Measurements from ENCODE around the gene PPDPF.

Gene PPDPF

DNA sequence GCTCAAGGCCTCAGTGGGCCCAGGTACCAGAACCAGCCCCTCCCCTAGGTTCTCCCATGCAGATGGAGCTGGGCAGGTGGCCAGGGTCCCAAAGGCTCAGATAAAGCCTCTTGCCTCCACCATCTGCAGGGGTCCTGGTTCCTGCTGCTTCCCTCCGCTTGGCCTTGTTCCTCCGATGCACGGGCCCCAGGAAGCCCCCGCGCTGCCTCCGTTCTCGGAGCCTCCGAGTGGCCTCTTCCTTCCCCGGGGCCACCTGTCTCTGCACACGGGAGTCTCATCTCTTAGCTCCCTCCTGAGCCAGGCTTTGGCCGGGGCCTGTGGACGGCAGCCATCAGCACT lies 18.5 kb downstream of the PPDPF start:
- no peak for DNase-seq

DNA sequence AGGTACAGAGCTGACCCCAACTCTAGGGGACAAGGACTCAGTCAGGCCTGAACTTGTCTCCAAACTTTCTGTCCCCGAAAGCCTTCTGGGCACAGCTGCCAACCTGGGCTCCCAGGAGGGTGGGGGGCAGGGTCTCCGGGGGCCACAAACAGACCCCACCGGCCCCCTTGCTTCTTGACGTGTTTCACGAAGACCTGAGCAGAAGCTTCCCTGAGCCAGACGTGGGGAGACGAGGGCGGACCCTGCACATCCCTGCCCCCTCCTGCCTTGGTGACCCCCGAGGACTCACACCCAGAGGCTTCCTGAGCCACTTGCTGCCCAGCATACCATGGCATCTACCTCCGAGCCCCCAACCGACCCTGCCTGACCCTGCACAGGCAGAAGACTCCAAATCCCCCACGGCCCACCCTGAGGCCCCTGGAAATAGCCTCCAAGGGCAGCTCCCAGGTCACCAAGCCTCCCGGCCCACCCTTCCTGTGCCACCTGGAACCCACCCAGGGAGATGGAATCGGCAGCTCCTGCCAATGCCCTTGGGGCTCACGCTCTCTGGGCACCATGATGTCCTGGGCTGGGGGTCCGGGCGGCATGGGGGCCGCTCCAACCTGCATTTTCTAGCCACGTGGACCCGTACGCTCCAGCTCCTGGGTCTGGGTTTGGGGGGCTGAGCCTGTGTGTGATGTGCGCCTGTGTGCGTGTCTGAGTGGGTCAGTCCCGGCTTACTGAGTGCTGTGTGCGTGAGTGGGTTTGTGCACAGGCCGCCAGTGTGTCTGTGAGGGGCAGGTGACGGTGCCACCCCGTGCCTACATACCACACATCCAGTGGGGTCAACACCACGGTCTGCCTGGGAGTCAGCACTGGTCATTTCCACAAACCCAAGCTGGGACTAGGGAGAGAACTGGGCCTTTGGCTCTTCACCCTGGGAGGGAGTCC lies 19.1 kb downstream of the PPDPF start:
- no peak for DNase-seq

DNA sequence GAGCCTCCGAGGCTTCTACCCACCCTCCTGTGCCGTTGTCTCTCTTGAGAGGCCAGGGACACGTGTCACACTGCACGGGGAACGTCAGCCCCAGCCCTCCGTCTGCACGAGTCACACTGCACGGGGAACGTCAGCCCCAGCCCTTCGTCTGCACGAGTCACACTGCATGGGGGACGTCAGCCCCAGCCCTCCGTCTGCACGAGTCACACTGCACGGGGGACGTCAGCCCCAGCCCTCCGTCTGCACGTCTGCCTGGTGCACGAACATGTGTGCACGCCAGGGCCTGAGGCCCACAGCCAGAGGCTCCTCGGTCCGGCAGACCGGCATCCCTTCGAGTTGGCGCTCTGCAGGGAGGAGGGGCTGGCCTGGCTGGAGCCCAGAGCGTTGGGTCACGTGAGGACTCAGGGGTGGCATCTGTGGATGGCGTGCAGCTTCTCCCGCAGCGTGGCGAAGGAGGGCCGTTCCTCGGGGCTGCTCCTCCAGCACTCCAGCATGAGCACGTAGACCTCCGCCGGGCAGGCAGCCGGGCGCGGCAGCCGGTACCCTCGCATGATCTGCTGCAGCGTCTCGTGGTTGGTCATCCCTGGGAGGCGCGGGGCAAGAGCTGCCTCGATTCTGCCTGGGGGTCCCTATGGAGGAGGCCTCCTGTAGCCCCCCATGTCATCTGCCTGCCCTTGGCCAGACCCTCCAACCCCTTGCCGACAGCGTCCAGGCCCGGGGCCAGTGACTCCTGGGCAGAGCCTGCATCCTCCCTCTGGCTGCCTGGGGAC lies 20.0 kb downstream of the PPDPF start:
- DNase-seq: no peak

DNA sequence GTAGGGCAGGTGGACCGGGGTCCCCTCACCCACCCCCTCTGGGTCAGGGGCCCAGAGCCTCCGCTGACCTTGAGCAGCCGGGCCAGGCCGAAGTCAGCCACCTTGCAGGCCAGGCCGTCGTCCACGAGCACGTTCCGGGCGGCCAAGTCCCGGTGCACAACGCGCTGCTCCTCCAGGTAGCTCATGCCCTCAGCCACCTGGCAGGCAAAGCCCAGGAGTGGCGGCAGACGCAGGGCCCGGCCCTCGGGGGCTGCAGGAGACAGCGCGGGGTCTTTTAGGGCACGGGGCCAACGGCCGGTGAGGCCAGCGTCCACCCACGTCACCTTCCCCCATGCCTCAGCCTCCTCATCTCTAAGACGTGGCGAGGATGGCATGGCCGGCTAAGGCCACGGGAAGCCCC lies 20.8 kb downstream of the PPDPF start:
- DNase-seq: no peak

DNA sequence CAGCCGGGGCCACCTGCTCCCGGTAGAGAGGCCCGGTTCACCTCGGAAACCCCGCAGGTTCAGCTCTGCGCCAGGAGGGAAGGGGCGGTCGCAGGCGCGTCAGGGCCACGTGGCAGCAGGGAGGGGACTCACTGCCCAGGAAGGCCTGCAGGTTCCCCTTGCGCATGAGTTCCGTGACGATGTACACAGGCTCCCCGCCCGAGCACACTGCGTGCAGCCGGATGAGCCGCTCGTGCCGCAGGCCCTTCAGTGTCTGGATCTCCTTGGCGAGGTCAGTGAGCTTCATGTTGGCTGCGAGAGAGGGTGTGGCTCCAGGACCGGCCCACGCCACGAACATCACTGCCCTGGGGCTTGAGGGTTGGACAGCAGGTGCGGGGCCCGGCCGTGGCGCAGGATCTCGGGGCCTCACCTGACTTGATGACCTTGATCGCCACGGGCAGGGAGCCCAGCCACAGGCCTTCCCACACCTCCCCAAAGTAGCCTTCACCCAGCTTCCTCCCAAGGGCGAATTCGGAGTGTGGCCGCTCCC lies 21.5 kb downstream of the PPDPF start:
- no peak for DNase-seq

DNA sequence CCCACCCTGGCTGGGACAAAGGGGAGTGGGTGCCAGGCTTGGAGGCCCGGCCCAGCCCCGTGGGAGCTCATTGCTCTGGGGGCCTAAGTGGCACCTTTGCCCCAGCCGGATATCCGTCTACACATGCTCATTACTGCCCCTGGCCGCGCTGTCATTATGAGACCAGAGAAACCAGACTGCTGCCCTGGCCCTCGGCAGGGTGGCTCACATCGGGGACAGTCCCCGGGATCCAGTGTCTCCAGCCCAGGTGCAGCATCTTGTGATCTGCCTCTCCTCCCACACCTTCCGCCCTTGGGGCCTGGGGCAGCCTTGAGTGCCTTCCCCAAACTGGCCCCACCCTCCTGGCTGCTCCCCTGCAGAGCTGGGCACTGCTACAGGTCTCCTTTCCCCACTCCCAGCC lies 22.1 kb downstream of the PPDPF start:
- no peak for DNase-seq

DNA sequence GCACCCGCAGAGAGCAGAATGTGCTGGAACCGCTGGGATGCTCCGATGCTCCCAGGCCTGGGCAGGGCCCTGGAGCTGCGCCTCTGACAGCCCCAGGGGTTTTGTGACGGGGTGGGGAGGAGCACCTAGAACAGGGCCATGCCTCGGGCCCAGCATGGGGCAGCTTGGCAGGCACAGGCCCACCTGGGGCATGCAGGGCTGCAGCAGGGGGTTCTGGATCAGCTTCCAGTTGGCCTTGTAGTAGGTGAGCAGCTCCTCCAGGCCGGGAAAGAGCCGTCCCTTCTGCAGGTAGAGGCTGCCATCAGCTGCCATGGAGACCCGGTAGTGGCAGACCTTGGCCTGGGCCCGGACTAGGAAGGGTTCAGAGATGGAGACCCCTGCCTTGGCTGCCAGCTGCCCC lies 22.6 kb downstream of the PPDPF start:
- no peak for DNase-seq

DNA sequence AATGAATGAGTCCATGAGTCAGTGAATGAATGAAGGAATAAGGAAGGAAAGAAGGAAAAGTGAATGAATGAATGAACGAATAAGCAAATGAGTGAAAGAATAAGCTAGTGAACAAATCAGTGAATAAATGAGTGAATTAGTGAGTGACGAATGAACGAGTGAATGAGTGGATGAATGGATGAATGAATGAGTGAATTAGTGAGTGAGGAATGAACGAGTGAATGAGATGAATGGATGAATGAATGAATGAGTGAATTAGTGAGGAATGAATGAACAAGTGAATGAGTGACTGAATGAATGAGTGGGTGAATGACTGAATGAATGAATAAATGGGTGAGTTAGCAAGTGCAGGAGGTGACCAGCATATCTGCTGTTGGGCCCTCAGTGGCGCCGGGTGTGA lies 23.2 kb downstream of the PPDPF start:
- DNase-seq: no peak

DNA sequence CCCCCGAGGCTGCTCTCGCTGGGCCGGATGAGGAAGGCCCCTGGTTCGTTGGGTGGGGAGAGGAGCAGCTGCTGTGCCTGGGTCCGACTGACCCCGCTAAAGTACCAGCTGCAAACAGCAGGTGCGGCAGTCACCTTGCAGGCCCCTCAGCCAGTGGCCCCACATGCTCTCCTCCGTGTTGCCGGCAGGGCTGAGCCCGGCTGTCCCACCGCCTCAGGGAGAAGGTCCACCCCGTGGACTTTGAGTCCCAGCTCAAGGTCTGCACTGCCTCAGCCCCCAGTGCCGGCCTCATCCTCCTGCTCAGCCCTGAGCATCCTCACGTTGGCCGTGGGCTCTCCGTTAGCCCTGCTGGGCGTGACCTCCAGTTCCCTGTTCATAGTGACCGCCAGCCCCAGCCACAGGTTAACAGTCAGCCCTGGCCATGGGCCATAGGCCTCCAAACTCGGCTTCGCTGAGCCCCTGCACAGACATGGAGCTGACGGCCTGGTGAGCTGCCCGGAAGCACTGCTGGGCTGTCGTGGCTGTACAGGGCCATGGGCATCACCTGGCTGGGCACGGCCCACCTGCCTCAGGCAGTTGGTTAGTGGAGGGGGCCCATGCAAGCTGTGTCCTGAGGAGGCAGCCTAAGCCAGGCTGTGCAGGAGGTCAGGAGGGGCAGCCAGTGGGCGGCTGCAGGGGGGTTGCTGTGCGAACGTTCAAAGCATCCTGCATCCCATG lies 23.8 kb downstream of the PPDPF start:
- DNase-seq: no peak

DNA sequence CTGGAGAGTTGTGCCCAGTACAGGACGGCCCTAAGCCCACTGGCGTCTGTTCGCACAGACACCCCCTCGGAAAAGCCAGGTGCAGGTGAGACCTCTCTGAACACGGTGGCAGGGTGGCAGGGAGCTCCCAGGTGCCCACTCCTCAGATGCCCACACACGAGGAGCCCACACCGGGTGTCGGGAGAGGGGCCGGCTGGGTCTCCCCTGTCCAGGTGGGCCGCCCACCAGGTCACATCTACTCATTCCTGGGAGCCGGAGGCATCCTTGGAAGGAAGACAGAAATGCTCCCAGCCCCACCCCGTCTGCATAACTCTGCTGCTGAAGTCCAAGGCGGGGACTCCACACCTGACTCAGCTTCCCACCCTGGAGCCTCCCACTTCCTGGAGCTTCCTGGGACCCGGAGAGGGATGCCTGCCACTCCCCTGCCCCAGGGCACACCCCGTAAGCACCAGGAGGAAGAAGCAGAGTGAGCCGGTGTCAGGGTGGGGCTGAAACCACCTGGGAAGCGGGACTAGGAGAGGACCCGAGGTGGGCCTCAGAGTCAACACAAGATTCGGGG lies 24.5 kb downstream of the PPDPF start:
- DNase-seq: no peak

DNA sequence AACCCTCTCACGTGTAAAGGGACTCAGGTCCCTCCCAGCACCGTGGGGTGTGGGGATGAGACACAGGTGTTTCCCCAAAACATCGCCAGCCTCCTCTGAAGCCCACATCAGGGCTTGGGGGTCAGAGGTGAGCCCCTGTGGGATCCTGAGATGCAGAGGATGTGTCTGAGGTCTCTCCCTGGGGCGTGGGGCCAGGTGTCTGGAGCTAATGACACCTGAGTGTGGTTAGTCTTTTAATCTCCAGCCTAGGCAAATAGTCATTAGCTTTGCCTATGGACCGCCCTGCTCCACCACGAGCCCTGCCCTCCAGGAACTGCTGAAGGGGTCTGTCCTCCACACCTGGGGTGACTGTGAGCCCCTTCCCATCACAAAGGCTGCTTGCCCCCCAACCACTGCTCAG lies 25.2 kb downstream of the PPDPF start:
- DNase-seq: no peak

DNA sequence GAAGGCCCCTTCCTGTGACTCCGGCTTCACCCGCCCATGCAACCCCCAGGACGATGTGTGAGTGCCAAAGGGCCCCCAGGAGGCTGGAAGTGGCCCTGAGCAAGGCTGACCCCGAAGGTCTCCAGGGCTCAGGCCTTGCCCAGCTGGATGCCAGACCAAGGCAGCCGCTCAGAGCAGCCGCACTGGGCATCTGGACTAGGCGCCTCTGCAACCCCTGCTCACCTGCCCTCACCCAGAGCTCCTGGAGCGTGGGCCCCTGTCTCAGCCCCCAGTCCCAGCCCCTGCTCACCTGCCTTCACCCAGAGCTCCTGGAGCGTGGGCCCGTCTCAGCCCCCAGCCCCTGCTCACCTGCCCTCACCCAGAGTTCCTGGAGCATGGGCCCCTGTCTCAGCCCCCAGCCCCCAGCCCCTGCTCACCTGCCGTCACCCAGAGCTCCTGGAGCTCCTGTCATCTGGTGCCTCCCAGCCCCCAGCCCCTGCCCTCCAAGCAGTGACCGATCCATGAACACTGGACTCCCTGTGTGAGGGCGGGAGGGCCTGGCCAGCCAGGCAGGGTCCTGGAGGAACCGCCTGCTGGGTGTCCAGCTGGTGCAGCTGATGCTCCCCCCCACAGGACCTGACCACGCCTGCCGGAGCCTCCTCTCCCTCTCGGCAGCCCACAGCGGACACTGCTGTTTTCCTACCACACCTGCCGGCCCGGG lies 25.8 kb downstream of the PPDPF start:
- no peak for DNase-seq

DNA sequence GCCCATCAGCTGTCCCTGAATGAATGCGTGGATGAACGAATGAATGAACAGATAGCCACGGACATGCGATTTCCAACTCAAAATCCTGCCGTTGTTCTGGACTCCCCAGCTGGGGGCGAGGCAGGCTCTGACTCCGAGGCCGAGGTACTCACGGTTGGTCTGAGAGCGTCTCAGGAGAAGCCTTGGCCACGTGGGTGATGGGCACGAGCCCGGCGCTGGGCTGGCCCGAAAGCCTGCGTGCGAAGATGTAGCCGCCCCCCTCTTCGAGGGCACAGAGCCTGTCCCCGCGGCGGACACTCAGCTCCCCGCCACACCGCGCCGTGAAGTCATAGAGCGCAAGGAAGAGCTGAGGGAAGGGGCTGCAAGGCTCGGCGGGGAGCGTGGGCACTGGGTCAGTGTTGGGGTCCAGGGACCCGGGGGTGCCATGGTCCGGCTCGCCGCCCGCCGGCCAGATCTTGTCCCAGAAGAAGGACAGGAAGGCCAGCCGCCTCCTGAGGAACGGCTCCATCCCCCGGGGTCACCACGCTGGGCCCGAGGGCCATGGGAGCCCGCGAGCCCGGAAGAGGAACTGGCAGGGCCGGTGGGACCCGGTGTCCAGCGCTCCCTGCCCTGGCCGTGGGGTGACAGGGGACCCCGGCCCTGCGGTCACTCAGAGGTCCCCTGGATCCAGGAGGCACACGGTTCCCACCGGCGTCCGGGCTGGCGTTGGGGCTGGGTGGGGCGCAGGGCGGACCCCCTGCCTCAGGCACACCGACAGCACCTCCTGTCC lies 26.6 kb downstream of the PPDPF start:
- DNase-seq: no peak

DNA sequence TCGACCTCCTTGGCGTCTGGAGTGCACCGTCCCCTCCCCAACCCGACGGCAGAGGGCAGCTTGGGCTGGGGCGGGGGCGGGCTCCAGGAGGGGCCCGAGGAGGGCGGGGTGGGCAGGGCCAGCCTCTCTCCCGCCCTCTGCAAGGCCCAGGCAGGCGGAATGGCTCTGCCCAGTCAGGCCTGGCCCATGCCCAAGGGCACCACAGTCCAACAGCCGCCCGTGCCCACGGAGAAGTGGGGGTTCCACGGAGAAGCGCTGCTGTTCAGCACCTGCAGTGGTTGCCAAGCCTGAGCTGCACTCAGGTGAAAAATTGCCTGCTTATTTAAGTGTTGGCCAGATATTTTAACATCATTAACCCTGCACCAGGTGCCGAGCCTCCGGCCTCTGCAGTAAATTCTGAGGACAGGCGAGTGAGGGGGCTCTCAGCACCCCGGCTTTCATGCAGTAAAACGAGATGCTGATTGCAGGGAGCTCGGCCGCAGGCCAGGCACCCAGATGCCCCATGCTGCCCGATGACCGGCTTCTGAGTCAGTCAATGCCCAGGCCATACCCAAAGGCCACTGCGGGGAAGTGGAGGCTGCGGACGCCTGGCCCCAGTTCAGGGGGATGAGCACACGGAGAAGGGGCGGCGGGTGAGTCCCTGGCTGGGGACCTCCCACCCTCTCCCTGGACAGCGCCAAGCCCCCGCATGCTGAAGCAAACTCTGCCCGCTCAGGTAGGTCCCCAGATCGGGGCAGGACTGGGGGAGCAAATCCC lies 27.3 kb downstream of the PPDPF start, which contains the start of gene SRMS:
TSS of gene SRMS (minus strand) at position 25 of the 756 bp plus-strand sequence. CDS start 286 bp downstream, outside the sequence.
- DNase-seq: no peak

DNA sequence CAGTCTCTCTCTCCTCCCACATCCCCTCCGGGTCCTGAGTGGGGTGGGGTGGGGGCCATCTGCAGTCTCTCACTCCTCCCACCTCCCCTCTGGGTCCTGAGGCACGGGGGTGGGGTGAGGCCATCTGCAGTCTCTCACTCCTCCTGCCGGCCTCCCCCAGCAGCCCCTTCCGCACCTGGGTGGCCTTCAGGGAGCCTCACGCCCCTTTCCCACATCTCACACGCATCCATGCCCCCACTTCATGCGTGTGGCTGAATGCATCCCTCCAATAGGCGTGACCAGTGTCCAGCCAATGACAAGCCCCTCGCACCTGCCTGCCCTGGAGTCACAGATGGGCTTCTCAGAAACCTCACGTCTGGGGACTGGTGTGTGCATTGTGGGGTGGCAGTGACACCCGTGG lies 28.0 kb downstream of the PPDPF start:
- no peak for DNase-seq

DNA sequence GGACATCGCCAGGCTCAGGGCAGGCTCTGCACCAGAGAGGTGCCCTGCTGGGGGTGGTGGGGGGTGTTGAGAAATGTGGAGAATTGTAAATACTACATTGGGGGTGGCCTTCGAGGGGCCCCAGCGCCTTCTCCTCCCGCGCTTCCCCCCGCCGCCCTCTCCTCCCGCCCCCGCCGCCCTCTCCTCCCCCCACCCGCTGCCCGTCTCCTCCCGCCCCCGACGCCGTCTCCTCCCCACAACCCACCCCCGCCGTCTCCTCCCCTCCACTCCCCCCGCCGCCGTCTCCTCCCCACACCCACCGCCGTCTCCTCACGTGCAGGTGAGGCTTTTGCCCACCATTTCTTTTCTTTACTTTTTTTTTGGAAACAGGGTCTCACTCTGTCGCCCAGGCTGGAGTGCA lies 28.5 kb downstream of the PPDPF start:
- DNase-seq: no peak

DNA sequence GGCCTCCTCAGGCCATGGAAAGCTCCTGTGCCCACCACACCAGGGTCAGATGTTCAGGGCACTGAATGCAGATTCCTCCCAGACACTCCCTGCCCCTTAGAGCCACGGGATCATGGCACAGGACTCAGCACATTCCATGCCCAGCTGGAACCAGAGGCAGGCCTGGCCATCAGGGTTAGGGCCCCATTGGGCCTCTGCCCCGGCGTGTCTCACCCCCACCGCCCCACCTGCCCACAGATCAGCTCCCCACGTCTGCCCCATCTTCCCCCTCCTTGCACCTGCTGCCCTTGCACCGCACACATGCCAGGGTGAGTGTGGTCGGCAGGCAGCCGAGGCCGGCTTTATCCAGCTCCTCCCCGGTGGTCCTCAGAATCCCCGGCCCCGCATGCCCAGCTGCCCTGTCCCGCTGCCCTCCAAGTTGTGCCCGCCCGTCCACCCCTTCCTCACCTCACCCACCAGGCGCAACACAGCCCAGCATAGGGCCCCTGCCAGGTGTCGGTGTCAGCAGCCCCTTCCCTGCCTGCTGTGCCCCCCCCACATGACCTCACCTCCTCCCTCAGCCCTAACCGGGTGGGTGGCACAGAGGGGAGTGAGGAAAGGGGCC lies 29.2 kb downstream of the PPDPF start:
- no peak for DNase-seq

DNA sequence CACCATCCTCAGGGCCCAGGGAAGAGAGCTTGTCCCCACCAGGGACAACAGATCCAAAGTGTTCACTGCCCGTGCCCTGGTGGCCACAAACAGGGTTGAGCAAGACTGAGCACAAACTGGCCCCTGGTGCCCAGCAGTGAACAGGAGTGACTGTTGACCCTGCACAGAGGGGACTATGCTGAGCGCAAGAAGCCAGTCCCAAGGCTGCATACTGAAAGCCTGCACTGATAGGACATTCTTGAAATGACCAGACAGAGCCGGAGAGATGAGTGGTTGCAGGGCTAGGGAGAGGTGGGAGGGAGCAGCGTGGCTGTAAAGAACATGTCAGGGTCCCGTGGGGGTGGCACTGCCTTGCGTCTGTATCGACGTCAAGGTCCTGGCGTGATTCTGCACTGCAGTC lies 30.5 kb downstream of the PPDPF start:
- no peak for DNase-seq

DNA sequence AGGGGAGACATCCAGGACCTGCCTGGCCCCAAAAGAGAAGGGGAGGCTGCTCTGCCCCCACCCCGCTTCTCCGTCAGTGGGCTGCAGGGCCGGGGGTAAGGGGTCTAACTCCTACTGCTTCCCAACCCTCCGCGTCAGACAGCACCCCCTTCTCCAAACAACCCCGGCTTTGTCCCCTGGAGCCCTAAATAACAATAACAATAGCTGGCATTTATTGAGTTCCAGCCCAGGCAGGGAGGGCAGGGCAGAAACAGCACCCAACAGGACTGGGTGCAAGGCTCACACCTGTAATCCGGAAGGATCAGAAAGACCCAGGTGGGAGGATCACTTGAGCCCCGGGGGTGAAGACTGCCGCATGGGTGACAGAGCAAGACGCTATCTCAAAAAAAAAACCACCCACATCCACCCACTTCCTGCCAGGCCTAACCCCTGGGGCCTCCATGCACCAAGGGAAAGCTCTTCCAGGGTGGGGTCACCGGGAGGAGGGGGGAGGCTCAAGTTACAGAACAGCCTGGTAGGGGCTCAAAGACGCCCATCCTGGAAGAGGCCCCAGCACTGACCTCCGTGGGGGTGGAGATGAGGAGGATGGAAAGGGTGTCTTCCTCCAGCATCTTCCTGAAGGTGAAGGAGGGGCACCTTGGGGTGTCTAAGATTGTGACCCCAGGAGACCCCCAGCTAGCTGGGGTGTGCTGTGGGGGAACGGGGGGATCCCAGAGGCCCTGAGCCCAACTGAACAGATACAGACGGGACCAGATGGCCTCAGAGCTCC lies 32.1 kb downstream of the PPDPF start:
- peak in 1 of 2 donors; percentile 20 for DNase-seq

Data from stimulated activated CD4-positive, alpha-beta T cell treated with anti-CD3 and anti-CD28 coated beads, Interleukin-2, amount 100 ng/mL, for 48 hours (primary cell).